ENCODE measurements around the gene THEMIS. TPM values are rescaled to one million over a fixed set of nuclear protein-coding genes. Genes with fewer than 3 reads are reported as not detected.

THEMIS gene
- total RNA-seq, 4 donors from 2014 or later, result 0.68 to 1.8 (median 1.4) TPM

DNA sequence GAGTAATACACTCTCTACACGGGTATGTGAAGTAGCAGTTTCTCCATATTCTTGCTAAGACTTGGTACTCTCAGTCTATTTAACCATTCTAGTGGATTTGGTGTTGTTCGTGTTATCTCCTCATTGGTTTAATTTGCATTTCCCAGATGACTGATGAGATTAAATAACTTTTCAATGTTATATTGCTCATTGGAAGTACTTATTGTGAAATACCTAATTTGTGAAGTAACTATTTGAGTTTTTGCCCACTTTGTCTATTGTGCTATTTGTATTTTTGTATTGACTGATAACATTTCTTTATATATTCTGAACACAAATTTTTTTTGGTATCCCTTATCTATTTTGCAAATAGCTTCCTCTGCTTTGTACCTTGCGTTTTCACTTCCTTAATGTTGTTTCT lies 167.9 kb downstream of the THEMIS start:
- DNase-seq, result no peak
- intact Hi-C loops (cut with DNase I), result no loop called here
- no peaks in the 10 kb centered on the region for H3K4me1 ChIP-seq
- H3K27ac ChIP-seq, result no peak overlapping the region
- WGBS, 2 donors, result 83 to 90% methylated on average over 3 of the region's 3 CpGs
- TF ChIP-seq, protein P1, sequence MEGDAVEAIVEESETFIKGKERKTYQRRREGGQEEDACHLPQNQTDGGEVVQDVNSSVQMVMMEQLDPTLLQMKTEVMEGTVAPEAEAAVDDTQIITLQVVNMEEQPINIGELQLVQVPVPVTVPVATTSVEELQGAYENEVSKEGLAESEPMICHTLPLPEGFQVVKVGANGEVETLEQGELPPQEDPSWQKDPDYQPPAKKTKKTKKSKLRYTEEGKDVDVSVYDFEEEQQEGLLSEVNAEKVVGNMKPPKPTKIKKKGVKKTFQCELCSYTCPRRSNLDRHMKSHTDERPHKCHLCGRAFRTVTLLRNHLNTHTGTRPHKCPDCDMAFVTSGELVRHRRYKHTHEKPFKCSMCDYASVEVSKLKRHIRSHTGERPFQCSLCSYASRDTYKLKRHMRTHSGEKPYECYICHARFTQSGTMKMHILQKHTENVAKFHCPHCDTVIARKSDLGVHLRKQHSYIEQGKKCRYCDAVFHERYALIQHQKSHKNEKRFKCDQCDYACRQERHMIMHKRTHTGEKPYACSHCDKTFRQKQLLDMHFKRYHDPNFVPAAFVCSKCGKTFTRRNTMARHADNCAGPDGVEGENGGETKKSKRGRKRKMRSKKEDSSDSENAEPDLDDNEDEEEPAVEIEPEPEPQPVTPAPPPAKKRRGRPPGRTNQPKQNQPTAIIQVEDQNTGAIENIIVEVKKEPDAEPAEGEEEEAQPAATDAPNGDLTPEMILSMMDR (IDR thresholded peaks at IDR 0.05), result no peak
- no peak for TF ChIP-seq POLR2A (IDR thresholded peaks at IDR 0.05)
- H3K27me3 ChIP-seq, result no peaks in the 10 kb centered on the region
- no peaks in the 10 kb centered on the region for H3K9me3 ChIP-seq
- no peaks in the 10 kb centered on the region for H3K36me3 ChIP-seq
- H3K4me3 ChIP-seq (replicated peaks in 1 of 3), result no peak overlapping the region

DNA sequence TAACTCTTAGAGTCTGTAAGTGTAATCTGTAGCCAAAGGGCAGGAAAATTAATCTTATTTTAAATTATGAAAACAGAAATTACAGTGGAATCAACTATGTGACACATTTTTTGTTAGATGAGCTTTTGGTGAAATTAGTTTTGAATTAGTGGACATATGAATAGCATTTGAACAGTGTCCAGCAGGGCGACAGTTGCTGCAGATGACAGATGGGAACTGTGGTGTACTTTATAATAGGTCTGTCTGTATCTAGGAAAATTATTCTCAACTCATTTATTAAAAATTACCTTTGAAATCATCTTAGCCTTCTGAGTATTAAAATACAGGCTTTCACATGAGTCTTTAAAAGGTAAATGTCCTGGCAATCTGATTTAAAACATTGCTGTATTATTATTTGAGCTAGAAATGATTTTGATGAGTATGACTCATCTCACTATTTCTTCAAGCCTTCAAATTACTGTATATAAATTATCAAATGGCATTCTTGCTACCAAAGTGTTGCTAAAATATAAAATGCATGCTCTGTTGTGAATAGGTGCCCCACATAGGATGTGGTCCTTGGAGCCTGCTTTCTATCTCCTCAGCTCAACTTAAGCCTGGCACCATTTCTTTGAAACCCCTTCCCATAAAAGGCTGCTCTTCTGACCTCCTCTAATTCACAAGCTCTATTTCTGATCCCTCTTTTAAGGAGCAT lies 173.5 kb downstream of the THEMIS start:
- Histone ChIP-seq H3K27me3 (no peaks in the 10 kb centered on the region), H3K9me3 (no peaks in the 10 kb centered on the region), H3K4me3 (replicated peaks in 1 of 3) (no peak overlapping the region), H3K4me1 (peaks cover 7 to 9% of the 10 kb centered on the region in 2 donors), H3K27ac (no peak overlapping the region), H3K36me3 (no peaks in the 10 kb centered on the region)
- DNase-seq, result no peak
- WGBS, 2 donors, result 77 to 88% methylated on average over 1 of the region's 1 CpG
- intact Hi-C loops (cut with DNase I), result no loop called here
- TF ChIP-seq, protein P1 (IDR thresholded peaks at IDR 0.05), result no peak
- no peak for TF ChIP-seq POLR2A (IDR thresholded peaks at IDR 0.05)

DNA sequence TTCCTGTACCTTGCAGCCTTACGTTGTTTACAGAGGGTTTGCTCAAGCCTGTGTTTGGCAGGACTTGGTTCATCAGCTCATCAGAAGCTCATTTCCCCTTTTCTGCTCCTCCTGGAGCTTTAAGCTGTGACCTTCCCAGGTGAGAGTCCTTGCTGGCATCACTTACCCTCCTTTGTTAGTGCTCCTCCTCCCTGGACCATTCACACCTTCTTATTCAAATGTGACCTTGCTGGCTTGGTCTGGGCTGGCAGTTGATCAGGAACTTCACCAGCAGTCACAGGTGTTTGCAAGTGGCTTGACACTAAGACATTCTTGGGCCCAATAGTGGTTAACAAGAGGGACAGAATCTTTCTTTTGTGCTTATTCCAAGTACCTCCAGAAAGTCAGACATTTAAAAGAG lies 175.0 kb downstream of the THEMIS start:
- H3K4me3 ChIP-seq (replicated peaks in 1 of 3), result no peak overlapping the region
- intact Hi-C loops (cut with DNase I), result no loop called here
- no peak overlapping the region for H3K27ac ChIP-seq
- H3K9me3 ChIP-seq, result no peaks in the 10 kb centered on the region
- peaks cover 7 to 9% of the 10 kb centered on the region in 2 donors for H3K4me1 ChIP-seq
- H3K36me3 ChIP-seq, result no peaks in the 10 kb centered on the region
- peak; percentile 32 to 33 for DNase-seq
- 27 to 30% methylated on average over 1 of the region's 1 CpG for WGBS, 2 donors
- no peaks in the 10 kb centered on the region for H3K27me3 ChIP-seq
- TF ChIP-seq POLR2A (IDR thresholded peaks at IDR 0.05), result no peak
- TF ChIP-seq, protein P1 (IDR thresholded peaks at IDR 0.05), result no peak

DNA sequence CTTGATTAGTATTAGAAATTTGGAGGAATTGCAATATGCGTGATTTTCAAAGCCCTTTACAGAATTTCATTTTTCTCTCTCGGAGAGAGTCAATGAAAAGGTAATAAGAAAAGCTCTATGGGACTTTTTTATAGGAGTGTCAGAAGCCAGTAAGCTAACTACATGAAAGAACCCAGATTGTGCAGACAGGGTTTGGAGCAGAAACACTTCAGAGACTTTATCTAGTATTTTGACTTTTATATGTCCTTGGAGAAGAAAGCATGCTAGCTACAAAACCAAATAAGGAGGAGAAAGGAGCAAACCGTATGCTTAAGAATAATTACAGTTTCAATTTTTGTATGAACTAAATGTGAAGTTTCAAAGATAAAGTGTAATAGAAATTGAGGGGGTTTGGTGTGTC lies 182.2 kb downstream of the THEMIS start:
- intact Hi-C loops (cut with DNase I), result no loop called here
- Histone ChIP-seq H3K9me3 (no peaks in the 10 kb centered on the region), H3K4me3 (replicated peaks in 1 of 3) (no peak overlapping the region), H3K27me3 (no peaks in the 10 kb centered on the region), H3K27ac (no peak overlapping the region), H3K4me1 (no peaks in the 10 kb centered on the region), H3K36me3 (no peaks in the 10 kb centered on the region)
- WGBS, 2 donors, result 80 to 86% methylated on average over 3 of the region's 3 CpGs
- no peak for DNase-seq
- TF ChIP-seq, protein P1 (IDR thresholded peaks at IDR 0.05), result no peak
- TF ChIP-seq POLR2A (IDR thresholded peaks at IDR 0.05), result no peak

DNA sequence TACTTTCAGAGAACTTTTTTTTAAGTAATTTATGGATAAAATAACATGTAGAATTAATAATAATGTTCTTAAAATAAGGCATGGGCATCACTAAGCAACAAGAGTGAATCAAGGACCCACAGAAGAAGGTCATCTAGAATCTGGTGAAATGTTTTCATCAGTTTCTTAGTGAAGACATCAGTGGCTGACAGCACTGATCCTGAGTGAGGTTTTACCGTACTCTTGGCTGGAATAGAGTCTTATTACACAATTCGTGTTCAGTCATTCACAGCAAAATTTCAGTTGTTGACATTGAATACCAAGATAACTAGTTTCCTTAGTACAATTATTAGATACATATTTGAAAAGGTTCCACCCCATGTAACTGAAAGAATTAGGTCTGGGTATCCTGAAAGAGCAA lies 183.5 kb downstream of the THEMIS start:
- TF ChIP-seq POLR2A (IDR thresholded peaks at IDR 0.05), result no peak
- TF ChIP-seq, protein P1 (IDR thresholded peaks at IDR 0.05), result no peak
- no peaks in the 10 kb centered on the region for H3K4me1 ChIP-seq
- WGBS, 2 donors, result 77 to 82% methylated on average over 2 of the region's 2 CpGs
- intact Hi-C loops (cut with DNase I), result no loop called here
- H3K36me3 ChIP-seq, result no peaks in the 10 kb centered on the region
- no peaks in the 10 kb centered on the region for H3K27me3 ChIP-seq
- no peak overlapping the region for H3K4me3 ChIP-seq (replicated peaks in 1 of 3)
- DNase-seq, result no peak
- no peaks in the 10 kb centered on the region for H3K9me3 ChIP-seq
- H3K27ac ChIP-seq, result no peak overlapping the region
